Activated CD4-positive, alpha-beta T cell treated with anti-CD3 and anti-CD28 coated beads, Interleukin-2, amount 50 U/mL, for 48 hours (primary cell): ENCODE measurements around the gene ARID4B.
A peak's percentile ranks its signal among the peaks of the same experiment; 100 is the strongest.

Source experiments
- DNase-seq, 2 experiments: peaks; one replicate each; pipeline ENCODE4 v3.0.0-alpha.2; 2020

ARID4B gene

GRCh38 chr1:235157150-235157549 lies 170.8 kb downstream of the ARID4B start:
- DNase-seq = no peak

GRCh38 chr1:235156740-235157139 lies 171.2 kb downstream of the ARID4B start:
- DNase-seq = no peak

DNA sequence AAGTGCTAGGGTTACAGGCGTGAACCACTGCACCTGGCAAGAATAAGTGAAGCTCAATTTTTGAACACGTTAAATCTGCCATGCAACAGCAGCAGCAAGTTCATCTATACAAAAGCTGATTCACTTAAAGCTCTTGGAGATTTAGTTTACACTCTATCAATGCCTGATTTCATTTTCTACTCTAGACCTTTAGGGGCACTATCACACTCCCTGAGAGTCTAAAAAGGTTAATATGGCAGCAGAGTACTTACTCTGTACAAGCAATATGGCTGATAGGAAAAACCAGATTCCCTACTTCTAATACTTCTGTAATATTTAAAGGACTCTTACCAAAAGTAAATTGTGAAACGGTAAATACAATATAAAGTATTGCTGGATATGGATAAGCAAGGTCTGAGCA lies 171.7 kb downstream of the ARID4B start:
- no peak for DNase-seq

DNA sequence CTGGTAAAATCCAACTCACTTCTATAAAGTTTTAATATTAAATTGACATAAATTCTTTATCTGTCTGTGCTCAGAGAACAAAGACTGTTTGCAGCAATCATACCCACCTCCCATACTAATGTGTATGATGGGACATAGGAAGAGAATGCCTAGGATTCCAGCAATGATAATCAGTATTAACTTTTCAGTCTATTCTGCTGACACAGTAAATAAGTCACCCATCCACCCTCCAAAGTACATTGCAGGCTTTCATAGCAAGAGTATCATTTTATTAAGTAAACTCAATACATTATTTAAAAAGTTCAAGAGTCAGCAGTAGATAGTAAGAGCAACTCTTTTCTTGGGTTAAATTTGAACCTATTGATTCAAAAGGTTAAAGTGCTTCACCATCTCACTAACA lies 175.7 kb downstream of the ARID4B start:
- no peak for DNase-seq

GRCh38 chr1:235151033-235151432 lies 176.9 kb downstream of the ARID4B start:
- DNase-seq = no peak

GRCh38 chr1:235149824-235150223 lies 178.2 kb downstream of the ARID4B start:
- DNase-seq = no peak

DNA sequence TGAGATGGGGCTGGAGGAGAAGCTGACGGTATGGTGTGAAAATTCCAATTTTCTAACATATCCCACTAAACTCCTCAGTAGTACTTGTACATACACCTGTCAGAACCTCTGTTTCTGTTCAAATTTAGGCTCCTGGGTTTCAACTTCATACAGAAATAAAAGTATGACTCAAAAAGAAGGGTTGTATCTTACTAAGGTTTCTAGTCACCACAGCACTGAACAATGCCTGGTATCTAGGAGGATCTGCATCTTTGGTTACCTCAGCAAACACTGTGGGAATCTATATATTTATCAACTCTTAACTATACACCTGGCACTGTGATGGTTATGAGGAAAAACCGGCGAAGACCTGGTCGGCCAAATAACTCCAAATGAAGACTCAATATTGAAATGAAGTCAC lies 180.7 kb downstream of the ARID4B start:
- no peak for DNase-seq

DNA sequence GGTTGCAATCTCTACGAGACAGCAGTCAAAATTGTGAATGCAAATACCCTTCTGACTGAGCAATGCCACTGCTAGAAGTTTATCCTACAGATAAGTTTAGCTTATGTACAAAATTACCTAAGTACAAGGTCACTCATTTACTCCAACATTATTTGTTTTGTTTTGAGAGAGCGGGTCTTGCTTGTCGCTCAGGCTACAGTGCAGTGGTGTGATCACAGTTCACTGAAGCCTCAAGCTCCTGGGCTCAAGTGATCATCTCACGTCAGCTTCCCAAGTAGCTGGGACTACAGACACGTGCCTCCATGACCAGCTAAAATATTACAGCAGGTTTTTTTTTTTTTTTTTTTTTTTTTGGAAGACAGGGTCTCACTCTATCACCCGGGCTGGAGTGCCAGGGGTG lies 182.3 kb downstream of the ARID4B start:
- DNase-seq = no peak

- no peak for DNase-seq
Observed at GRCh38 chr1:235142991-235143390, 185.0 kb downstream of the ARID4B start.

DNA sequence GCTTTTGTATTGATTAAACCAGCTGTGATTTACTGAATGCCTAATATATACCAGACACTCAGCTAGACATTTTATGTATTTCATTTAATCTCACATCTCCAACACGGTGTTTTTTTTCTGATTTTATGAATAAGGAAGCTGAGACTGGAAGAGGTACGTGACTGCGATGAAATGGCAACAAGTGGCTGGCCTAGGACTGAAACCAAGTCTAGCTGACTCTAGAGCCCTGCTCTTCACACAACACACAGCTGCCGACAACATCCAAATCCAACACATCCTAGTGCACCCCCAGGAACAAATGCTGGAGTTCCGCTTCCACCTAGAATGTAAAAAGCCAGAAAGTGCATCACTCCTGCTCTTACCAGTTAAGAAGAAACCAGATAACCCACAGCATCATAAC lies 188.7 kb downstream of the ARID4B start:
- DNase-seq = no peak

GRCh38 chr1:235138821-235139220 lies 189.2 kb downstream of the ARID4B start:
- DNase-seq = peak; percentile 29 to 34

DNA sequence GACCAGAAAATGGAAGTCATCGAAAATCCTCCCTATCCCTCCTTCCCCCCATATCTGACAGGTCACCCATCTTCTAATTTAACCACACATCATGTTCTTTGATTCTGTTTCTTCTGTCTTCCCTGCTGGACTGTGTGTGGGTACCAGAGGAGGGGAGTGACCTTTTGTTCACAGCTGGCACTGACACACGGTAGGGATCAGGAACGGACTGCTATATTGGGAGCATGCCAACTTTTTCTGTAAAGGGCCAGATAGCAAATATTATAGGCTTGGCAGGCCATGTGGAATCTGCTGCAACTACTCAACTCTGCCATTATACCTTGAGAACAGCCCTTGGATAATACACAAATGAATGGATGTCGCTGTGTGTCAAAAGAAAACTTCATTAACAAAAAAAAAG lies 191.9 kb downstream of the ARID4B start:
- no peak for DNase-seq

DNA sequence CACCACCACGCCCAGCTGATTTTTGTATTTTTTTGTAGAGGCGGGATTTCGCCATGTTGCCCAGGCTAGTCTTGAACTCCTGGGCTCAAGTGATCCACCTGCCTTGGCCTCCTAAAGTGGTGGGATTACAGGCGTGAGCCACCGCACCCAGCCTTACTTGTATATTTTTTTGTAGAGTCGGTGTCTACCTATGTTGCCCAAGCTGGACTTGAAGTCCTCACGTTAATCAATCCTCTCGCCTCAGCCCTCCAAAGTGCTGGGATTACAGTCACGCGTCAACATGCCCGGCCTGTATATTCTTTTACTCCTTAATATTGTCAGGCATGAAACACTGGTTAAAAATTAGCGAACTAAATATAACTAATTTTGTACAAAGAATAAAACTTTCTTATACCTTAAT lies 193.8 kb downstream of the ARID4B start:
- DNase-seq = no peak

DNA sequence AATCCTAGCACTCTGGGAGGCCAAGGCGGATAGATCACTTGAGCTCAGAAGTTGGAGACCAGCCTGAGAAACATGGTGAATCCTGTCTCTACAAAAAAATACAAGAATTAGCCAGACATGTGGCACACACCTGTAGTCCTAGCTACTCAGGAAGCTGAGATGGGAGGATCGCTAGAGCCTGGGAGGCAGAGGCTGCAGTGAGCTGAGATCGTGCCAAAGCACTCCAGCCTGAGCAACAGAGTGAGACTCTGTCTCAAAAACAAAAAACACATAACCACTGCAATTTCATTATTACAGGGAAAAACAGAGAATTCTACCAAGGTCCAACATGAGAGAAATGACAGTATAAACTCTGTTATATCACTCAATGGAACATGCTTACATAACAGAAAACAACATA lies 194.9 kb downstream of the ARID4B start:
- no peak for DNase-seq

DNA sequence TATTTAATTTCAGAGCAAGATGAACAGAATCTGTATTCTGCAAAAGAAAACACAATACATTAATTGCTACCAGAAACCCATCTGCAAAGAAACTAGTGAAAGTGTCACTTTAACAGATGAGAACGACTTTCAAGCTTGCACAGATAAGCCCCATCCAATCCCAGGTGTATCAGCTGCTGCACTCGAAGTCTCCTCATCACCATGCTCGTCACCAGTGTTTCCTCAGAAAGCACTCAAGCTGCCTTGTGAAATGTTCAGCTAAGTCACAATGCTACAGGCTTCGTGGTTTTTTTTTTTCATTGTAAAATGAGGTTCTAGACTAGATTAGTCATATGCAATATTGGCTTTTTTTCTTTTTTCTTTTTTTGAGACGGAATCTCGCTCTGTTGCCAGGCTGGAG lies 196.0 kb downstream of the ARID4B start:
- no peak for DNase-seq

- no peak for DNase-seq
Observed at GRCh38 chr1:235130766-235131270, 197.2 kb downstream of the ARID4B start.

DNA sequence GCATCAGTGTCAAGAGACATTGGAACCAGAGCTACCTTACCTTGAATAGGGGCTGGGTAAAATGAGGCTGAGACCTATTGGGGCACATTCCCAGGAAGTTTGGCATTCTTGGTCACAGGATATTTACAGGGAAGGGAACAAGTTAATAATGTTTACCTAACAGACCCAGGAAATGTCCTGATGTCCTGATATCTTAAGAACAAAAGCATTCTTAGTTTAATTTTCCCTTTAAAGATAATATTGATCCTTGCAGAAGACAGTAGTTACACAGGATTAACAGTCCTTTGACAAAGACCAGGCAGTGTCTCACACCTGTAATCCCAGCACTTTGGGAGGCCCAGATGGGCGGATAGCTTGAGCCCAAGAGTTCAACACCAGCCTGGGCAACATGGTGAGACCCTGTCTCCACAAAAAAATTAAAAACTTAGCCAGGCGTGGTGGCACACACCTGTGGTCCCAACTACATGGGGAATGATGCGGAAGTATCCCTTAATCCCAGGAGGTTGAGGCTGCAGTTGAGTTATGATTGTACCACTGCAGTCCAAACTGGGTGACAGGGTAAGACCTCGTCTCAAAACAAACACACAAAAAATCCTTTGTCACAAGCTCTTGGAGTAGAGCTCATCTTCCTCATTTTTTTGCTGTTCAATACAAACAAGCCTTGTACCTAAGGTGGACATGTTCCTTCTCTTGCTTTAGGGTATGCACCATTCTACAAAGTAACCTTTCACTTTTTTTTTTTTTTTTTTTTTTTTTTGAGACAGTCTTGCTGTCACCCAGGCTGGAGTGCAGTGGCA lies 198.0 kb downstream of the ARID4B start:
- no peak for DNase-seq

GRCh38 chr1:235128456-235129328 lies 199.3 kb downstream of the ARID4B start, which contains the start of gene TOMM20:
Gene TOMM20 (minus strand): TSS chr1:235128837. CDS start chr1:235128715, 122 bp downstream.
- DNase-seq = peak; percentile 92 to 95

- peak; percentile 20 to 41 for DNase-seq
Observed at GRCh38 chr1:235127732-235128455, 200.1 kb downstream of the ARID4B start.

DNA sequence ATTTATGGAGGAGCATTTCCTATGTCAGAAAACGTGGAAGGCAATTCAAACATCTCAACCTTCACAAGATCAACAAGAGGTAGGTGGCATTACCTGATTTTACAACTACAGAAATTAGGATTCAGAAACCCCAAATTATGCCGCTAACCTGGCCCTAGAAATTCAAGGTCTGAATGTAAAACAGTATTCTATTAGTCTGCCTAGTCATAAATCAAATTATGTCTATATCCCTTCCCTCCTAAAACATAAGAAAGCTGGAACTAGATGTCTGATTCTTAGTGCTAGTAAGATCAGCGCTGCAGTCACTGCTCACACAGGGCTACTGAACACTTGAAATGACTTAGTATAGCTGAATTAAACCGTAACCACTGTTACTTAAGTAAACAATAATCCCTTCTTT lies 200.8 kb downstream of the ARID4B start:
- DNase-seq = no peak

GRCh38 chr1:235124665-235125064 lies 203.3 kb downstream of the ARID4B start:
- no peak for DNase-seq

DNA sequence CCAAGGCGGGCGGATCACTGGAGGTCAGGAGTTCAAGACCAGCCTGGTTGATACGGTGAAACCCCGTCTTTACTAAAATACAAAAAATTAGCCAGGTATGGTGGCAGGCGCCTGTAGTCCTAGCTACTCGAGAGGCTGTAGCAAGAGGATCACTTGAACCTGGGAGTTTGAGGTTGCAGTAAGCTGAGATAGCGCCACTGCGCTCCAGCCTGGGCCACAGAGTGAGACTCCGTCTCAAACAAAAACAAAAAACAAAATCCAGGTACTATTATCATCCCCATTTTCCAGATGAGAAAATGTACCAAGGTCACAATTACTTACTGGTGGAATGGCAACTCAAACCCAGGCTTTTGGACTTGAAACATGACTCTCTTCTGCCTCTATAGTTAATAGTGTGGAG lies 203.9 kb downstream of the ARID4B start:
- no peak for DNase-seq

- no peak for DNase-seq
Observed at GRCh38 chr1:235122348-235122747, 205.6 kb downstream of the ARID4B start.
